OCI-LY3 (cell line): ENCODE results near the gene SPNS3.

Experiments
- CTCF ChIP-seq: fragments of 200-600, 300-600 bp; sonication (generic); IDR thresholded peaks from 2 replicates; pipeline ENCODE4 v1.5.1; 2014; ENCODE audit warnings: antibody characterized with exemption, low read length, low read depth
- EZH2phosphoT487 ChIP-seq: fragments of 200-600 bp; shearing (Covaris generic); IDR thresholded peaks from 2 replicates; pipeline ENCODE4 v1.6.1; 2018; ENCODE audit warnings: antibody characterized with exemption, mixed run types, low read depth

GRCh38 chr17:4510618-4510941 lies 76.8 kb downstream of the SPNS3 start:
- TF ChIP-seq CTCF (no peak), EZH2phosphoT487 (no peak)
